KMS-11 (cell line): ENCODE measurements around the gene ZNF608.

Experiments
- H2AFZ ChIP-seq: fragments of 200-600 bp; sonication (generic); 2 replicates; pipeline ENCODE4 v1.6.1; 2016; ENCODE audit warnings: antibody characterized with exemption, mixed run types, low read depth
- H3K27ac ChIP-seq: fragments of 200-600 bp; sonication (generic); 2 replicates; pipeline ENCODE4 v1.6.1; 2016; ENCODE audit warnings: mild to moderate bottlenecking, mixed run types
- H3K27me3 ChIP-seq: fragments of 200-600 bp; sonication (generic); 2 replicates; pipeline ENCODE4 v1.6.1; 2017; ENCODE audit warnings: mild to moderate bottlenecking, low read depth, mixed run types, moderate library complexity; ENCODE audit not compliant: insufficient read depth
- H3K36me3 ChIP-seq: fragments of 200-600 bp; sonication (generic); 2 replicates; pipeline ENCODE4 v1.6.1; 2017; ENCODE audit warnings: mild to moderate bottlenecking, mixed run types; ENCODE audit not compliant: insufficient read depth
- H3K4me1 ChIP-seq: fragments of 200-600 bp; sonication (generic); 2 replicates; pipeline ENCODE4 v1.6.1; 2016; ENCODE audit warnings: mild to moderate bottlenecking, low read depth, mixed run types; ENCODE audit not compliant: poor library complexity, severe bottlenecking
- H3K4me2 ChIP-seq: fragments of 200-600 bp; sonication (generic); 2 replicates; pipeline ENCODE4 v1.7.0; 2016; ENCODE audit warnings: mild to moderate bottlenecking, mixed run types
- H3K4me3 ChIP-seq: fragments of 200-600 bp; sonication (generic); IDR thresholded peaks from 2 replicates; pipeline ENCODE4 v1.6.1; 2017; ENCODE audit warnings: low read depth, low read length, mixed read lengths; ENCODE audit not compliant: insufficient read depth
- H3K79me2 ChIP-seq: fragments of 200-600 bp; sonication (generic); 2 replicates; pipeline ENCODE4 v1.6.1; 2016; ENCODE audit warnings: low read depth, mixed run types; ENCODE audit not compliant: insufficient read depth
- H3K9ac ChIP-seq: fragments of 200-600 bp; sonication (generic); 2 replicates; pipeline ENCODE4 v1.6.1; 2016; ENCODE audit warnings: mild to moderate bottlenecking, mixed run types
- H4K20me1 ChIP-seq: fragments of 200-600 bp; sonication (generic); 2 replicates; pipeline ENCODE4 v1.6.1; 2016; ENCODE audit warnings: mild to moderate bottlenecking, mixed run types; ENCODE audit not compliant: insufficient read depth
- TF ChIP-seq, protein P1 (sequence below): fragments of 200-600 bp; sonication (generic); conservative IDR thresholded peaks from 2 replicates; pipeline ENCODE4 v1.6.1; 2017; ENCODE audit warnings: low read depth, mild to moderate bottlenecking, antibody characterized with exemption, low read length, moderate library complexity, mixed read lengths

ZNF608 gene

DNA sequence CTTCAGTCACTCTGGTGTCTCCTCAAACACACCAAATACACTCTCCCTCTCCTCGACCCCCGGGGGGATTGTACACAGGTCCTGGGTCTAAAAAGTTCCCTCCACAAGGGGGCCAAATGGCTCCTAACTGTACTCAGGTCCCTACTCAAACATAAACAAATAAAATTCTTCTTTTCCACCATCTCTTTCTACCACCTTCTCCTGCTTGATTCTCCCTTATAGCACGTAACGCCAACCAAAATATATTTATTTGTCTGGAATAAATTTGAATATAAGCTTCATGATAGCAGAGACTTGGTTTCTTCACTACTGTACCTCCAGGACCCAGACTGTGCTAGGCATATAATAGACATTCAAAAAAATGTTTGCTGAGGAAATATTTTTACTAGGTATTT lies 21.4 kb downstream of the ZNF608 start:
- no peak overlapping the region for H3K4me2 ChIP-seq
- H2AFZ ChIP-seq = no peak overlapping the region
- H3K36me3 ChIP-seq = no peaks in the 10 kb centered on the region
- no peaks in the 10 kb centered on the region for H3K4me1 ChIP-seq
- TF ChIP-seq, protein P1, sequence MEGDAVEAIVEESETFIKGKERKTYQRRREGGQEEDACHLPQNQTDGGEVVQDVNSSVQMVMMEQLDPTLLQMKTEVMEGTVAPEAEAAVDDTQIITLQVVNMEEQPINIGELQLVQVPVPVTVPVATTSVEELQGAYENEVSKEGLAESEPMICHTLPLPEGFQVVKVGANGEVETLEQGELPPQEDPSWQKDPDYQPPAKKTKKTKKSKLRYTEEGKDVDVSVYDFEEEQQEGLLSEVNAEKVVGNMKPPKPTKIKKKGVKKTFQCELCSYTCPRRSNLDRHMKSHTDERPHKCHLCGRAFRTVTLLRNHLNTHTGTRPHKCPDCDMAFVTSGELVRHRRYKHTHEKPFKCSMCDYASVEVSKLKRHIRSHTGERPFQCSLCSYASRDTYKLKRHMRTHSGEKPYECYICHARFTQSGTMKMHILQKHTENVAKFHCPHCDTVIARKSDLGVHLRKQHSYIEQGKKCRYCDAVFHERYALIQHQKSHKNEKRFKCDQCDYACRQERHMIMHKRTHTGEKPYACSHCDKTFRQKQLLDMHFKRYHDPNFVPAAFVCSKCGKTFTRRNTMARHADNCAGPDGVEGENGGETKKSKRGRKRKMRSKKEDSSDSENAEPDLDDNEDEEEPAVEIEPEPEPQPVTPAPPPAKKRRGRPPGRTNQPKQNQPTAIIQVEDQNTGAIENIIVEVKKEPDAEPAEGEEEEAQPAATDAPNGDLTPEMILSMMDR = no peak
- H3K9ac ChIP-seq = no peak overlapping the region
- no peaks in the 10 kb centered on the region for H3K27me3 ChIP-seq
- no peak overlapping the region for H3K27ac ChIP-seq
- H4K20me1 ChIP-seq = no peaks in the 10 kb centered on the region
- no peak overlapping the region for H3K4me3 ChIP-seq
- H3K79me2 ChIP-seq = no peaks in the 10 kb centered on the region

DNA sequence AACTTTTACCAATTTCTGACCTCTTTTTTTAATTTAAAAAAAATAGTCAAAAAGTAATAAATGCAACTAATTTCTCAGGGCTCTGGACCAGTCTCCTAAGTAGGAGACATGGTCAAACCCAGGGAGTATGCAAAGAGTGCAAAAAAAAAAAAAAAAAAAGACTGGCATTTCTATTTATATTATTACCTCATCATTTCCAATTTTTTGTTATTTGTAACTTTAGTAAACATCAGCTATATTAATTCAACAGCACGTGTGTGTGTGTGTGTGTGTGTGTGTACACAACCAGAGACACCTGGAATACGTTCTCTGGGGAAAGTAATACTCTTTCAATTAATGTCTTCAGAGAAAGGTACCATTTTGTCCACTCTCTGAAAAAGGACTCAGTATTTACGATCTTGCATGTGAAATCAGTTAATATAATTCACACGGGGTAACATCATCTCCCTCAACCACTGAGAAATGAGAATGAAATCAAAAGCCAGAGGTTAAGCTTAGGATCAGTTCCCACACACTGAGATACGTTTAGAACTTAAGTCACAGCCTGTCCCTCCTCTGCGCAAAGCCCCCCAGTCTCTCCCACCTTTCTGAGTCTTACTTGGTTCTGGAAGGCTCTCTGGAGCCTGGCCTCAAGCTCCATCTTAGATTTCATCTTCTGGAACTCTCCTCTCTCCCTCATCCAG lies 21.9 kb downstream of the ZNF608 start:
- TF ChIP-seq, protein P1 = no peak
- Histone ChIP-seq H3K79me2 (no peaks in the 10 kb centered on the region), H3K27ac (no peak overlapping the region), H3K4me3 (no peak overlapping the region), H3K36me3 (no peaks in the 10 kb centered on the region), H3K4me1 (no peaks in the 10 kb centered on the region), H2AFZ (no peak overlapping the region), H3K9ac (no peak overlapping the region), H3K27me3 (no peaks in the 10 kb centered on the region), H3K4me2 (no peak overlapping the region), H4K20me1 (no peaks in the 10 kb centered on the region)

DNA sequence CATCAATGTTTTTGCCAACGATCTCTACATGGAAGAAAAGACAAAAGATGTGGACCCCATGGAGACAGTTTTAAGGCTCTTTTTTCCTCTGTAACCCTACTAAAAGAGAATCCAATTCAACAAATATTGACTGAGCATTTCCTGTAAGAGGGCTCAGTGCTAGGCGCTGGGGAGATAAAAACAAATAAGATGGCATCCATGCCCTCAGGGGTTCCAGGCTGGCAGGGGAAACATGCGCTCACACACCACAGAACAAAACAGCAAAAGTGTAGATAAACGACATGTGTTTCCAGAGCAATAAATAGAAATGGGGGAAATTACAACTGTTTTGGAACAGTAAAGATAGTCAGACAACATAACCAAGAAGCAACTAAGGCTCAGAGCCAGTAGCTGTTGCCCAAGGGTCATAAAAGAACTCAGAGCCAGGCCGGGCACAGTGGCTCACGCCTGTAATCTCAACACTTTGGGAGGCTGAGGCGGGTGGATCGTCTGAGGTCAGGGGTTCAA lies 25.2 kb downstream of the ZNF608 start:
- Histone ChIP-seq H3K27ac (no peak overlapping the region), H4K20me1 (no peaks in the 10 kb centered on the region)

DNA sequence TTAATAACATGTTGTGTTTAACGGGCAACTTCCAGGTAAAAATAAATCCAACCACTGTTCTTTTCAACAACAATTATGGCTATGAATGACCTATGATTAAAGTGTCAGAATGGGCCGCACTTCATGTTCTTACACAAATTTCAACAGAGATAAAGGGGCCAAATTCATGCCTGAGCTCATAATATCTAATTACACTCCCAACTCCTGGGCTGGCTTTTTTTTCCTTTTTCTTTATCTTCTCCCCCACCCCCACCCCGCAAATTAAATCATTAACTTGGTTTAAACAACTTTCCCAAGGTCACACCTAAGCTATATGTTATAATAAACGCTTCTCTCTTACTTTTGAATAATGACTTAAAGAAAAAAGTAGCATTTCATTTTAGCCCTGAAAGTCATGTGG lies 25.8 kb downstream of the ZNF608 start:
- no peaks in the 10 kb centered on the region for H3K4me1 ChIP-seq
- H3K9ac ChIP-seq = no peak overlapping the region
- H3K27ac ChIP-seq = no peak overlapping the region
- H2AFZ ChIP-seq = no peak overlapping the region
- no peaks in the 10 kb centered on the region for H3K79me2 ChIP-seq
- H3K27me3 ChIP-seq = no peaks in the 10 kb centered on the region
- no peak overlapping the region for H3K4me2 ChIP-seq
- H3K4me3 ChIP-seq = no peak overlapping the region
- H4K20me1 ChIP-seq = no peaks in the 10 kb centered on the region
- H3K36me3 ChIP-seq = no peaks in the 10 kb centered on the region
- TF ChIP-seq, protein P1 = no peak

More for the DNA sequence above, 25.2 kb downstream of the ZNF608 start:
- Histone ChIP-seq H3K79me2 (no peaks in the 10 kb centered on the region), H3K4me2 (no peak overlapping the region), H3K9ac (no peak overlapping the region), H3K27me3 (no peaks in the 10 kb centered on the region), H2AFZ (no peak overlapping the region), H3K4me1 (no peaks in the 10 kb centered on the region), H3K4me3 (no peak overlapping the region), H3K36me3 (no peaks in the 10 kb centered on the region)
- TF ChIP-seq, protein P1 = no peak
